ENCODE data around the gene CPSF2.
"Not testable (repeated sequence)": the region's sequence is repeated elsewhere in the genome, so short reads cannot be mapped to it uniquely, and the experiment has no call there.

CPSF2 gene

DNA sequence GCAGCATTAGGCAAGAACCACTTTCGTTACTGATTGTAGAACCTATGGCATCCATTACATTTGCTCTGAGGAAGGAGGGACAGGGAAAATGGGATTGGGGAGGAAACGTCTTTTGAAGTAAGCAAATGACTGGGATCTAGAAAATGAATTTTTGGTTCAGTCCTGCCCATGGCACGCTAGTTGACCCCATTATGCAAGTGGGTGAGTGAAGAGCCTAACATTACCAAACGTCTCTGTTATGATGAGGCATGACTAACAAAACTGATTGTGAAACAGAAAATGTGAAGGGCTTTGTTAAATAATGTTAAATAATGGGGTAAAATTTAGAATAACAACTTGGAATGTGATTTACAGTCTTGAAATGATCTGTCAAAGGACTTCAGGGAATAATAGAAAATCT, 38.9 kb downstream of the CPSF2 start:
- DNase-seq = no peak

DNA sequence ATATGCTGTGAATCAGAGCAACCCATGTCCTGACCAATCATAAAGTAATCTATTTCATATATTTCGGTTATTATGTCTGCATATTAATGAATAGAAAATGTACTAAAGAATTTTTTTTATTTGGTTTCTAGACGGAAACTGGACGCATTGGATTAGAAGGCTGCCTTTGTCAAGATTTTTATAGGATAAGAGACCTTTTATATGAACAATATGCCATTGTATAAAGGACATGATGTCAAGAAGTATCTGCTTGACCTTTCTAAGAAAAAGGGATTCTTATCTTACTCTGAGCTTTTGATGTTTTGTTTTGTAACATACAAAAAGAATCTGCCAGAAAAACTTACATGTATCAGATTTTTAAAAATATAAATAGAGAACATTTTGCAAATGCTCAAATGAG, 39.8 kb downstream of the CPSF2 start:
- no peak for DNase-seq

DNA sequence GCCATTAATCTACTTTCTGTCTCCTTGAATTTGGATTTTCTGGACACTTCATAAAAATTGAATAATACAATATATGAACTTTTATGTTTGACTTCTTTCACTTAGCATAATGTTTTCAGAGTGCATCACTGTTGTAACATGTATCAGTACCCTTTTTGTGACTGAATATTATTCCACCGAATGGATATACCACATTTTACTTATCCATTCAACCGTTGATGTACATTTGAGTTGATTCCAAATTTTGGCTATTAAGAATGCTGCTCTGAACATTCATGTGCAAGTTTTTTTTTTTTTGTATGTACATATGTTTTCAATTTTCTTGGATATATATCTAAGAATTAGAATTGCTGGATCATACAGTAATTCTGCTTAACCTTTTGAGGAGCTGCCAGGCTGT, 43.2 kb downstream of the CPSF2 start:
- DNase-seq = no peak

DNA sequence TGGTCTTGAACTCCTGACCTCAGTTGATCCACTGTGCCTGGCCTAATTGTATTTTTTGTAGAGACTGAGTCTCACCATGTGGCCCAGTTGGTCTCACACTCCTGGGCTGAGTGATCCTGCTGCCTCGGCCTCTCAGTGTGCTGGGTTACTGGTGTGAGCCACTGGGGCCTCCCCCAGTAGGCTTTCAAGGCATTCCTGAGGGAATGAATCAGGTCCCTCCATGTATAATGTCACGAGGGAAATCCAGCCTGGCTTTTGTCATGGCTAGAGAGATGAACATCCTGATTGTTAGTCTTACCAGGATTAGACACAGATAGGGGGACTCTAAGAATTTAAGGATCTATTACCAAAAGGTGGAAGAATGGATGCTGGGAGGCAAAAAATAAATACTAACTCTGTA, 51.9 kb downstream of the CPSF2 start:
- no peak for DNase-seq

DNA sequence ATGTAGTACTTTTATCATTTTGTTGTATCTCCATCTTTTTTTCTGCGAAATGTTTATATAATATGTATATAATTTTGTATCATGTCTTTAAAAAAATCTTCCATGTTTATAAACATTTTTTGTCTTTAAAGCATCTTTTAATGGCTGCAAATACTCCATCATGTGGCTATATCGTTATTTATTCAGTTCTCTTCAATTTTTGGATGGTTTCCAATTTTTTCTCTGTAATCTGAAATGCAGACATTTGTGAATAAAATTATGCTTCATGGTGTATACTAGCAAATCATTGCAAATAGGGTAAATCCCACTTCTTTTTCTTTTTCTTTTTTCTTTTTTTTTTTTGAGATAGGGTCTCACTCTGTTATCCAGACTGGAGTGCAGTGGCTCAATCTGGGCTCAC, 54.0 kb downstream of the CPSF2 start:
- no peak for DNase-seq

DNA sequence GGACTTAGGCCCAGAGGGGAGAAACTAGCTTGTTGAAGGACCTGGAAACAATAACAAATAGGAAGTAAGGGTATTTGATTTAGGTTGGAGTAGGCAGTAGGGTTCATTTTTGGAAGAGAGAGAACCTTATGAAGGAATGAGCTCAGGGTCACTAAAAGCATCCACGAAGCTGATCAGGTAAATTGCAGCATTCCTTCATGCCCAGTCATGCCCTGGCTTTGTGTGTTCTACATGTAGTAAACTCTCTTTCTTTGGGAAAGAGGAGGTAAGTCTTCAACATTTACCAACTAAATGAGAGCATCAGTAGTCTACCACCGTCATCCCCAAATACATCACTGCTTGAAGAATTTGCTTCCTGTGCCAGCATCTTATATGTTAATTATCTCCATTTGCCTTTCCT, 54.7 kb downstream of the CPSF2 start:
- DNase-seq = no peak

DNA sequence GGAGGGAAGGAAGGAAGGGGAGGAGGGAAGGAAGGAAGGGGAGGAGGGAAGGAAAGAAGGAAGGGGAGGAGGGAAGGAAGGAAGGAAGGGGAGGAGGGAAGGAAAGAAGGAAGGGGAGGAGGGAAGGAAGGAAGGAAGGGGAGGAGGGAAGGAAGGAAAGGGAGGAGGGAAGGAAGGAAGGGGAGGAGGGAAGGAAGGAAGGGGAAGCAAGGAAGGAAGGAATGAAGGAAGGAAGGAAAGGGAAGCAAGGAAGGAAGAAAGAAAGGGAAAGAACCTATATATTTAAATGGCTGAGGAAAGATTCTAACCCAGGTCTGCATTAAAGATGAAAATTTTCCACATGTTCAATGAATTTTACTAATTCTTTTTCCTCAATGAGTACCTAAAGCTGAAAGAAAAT, 57.4 kb downstream of the CPSF2 start:
- DNase-seq = not testable (repeated sequence)

DNA sequence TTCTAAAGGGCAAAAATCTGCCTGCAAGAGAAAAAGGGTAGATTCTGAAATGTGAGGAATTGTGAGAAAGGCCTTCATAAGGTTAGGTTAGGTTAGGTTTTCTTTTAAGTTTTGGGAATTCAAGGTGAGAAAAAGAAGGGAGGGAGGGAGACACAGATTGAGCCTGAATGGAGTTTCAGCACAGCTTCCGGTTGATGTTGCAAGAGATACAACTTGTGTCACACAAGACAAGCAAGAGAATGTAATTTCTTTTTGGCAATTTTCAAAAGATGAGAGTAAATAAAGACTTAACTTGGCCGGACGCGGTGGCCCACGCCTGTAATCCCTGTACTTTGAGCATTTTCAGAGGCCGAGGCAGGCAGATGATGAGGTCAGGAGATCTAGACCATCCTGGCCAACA, 63.8 kb downstream of the CPSF2 start:
- DNase-seq = no peak

DNA sequence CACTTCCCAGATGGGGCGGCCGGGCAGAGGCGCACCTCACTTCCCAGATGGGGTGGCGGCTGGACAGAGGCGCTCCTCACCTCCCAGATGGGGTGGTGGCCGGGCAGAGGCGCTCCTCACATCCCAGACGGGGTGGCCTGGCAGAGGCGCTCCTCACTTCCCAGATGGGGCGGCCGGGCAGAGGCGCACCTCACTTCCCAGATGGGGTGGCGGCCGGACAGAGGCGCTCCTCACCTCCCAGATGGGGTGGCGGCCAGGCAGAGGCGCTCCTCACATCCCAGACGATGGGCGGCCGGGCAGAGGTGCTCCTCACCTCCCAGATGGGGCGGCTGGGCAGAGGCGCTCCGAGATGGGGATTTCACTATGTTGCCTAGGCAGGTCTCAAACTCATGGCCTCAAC, 65.8 kb downstream of the CPSF2 start:
- not testable (repeated sequence) for DNase-seq

DNA sequence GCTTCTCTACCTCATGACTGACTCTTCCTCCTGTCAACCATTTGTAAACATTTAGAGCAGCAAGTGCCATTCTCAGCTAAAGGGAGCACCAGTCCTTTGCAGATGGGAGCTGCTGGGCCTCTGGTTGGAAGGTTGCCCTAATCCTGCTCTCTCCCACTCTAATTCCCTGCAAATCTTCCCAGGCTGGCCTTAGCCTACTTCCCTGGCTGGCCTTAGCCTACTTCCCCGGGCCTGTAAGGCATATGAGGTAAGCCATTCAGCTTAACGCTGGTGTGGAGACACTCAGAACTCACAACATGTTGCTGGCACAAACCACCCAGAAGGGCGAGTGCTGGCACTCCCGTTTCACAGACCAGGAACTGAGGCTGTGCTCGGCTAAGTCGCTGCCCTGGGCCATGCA, 69.0 kb downstream of the CPSF2 start:
- DNase-seq = no peak

DNA sequence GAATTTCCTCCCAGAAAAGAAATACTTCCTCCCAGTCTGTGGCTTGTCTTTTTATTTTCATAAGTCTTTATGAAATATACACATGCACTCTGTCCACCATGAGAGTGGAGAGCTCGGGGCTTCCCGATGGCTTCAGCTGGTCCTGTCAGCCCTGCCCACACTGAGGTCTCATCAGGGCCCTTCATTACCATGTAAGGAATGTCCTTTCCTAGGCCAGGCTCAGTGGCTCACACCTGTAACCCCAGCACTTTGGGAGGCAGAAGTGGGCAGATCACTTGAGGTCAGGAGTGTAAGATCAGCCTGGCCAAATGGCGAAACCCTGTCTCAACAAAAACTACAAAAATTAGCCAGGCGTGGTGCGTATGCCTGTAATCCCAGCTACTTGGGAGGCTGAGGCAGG, 77.0 kb downstream of the CPSF2 start:
- DNase-seq = no peak

DNA sequence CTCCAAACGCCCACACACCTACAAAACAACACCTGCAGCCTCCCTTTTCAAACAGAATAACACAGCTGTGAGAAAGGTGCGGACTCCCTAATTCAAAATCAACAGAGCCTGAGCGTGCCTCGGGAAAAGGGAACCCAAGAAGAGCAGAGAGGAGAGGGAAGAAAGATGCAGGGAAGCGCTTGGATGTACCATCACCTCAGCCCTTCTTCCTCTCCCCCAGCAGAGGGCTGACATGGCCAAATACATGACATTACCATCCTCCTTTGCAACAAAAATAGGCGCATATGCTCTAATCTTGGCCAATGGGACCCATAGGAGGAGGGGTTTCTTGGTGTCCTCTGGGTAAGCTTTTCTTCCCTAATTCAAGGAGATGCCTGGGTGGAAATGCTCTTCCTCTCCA, 78.0 kb downstream of the CPSF2 start:
- no peak for DNase-seq

DNA sequence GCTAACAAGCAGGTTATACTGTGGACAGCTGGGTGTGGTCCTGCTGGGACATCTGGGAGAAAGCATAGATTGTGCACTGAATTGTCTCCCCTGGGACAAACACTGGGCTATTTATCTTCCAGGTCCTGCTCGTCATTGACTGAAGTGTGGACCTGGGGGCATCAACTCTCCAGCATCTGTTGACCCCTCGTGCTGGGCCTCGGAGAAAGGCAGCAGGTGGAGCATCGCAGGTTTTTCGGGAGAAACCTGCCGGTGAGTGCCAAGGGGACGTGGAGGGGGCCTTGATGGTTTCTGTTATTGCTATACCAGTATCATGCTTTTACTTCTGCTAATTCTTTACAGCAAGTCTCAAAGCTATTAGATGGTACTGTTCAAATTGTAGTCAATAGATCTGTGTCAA, 81.3 kb downstream of the CPSF2 start:
- DNase-seq = no peak

DNA sequence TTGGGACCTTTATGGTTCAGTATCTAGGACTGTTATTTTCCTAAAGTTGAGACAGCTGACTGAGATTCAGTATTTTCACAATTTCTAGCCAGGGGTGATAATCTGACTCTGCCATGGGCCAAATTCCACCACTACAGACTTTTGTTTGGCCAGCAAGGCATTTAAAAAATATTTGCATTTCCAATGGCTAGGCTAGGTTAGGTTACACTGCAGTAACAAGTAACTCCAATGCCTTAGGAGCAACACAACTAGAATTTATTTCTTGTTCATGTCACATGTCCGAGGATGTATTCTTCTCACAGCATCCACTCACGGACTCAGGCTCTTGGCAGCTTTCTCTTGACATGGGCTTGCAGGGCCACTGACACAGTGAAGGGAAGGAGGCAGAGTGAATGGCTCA, 83.0 kb downstream of the CPSF2 start:
- DNase-seq = no peak

DNA sequence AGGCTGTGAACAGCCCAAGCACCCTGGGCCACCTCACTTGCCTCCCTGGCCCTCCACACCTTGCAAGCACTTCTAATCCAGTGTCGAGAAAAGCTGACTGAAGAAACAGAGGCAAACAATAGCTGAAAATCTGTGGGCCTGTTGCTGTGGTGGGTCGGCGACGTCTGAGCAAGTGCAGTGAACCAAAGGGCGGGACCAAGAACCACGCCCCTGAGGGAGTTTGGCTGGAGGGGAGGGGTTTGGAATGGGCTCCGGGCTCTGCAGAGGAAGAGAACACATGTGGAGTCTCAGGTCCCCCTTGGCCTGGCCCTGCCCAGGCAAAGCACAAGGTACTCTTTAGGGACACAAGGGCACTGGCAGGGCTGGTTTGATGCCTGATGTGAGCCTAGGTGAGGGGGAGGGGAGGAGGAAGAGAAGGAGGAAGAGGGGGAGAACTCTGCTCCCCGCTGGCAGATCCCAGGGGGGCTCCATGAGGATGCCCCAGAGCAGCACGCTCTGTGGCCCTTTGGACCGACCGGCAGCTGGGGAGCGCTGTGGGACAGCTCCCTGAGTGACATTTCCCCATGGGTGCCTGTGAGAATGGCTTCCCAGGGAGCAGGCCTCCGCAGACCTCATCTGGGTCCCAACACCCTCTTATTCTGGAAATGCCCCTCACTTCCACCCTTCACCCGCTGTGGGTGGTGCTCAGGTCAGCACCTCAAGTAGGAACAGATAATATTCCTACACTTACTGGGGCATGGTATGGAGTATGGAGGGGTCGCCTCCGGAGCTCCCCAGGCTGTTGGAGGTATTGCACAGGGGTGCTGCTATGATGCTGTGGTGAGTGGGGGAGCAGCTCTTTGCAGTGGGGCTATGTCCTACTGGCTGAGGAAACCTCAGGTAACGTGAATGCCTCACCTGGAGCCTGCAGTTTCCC, 85.5 kb downstream of the CPSF2 start:
- DNase-seq = no peak

DNA sequence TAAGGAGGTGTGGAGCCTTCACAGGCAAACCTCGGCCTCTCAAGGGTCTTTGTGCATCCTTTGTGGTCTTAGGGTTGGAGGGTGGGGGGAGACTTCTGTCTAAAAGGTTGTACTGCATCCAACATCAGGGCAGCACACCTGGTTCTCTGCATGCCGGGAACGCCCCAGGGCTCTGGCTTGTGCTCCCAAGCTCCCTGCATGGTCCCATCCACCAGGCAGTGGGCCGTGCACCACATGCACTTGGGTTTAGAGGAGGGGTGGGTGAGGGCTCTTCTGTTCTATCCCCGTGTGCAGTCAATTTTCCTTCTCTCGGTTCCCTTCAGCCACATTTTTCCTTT, 86.1 kb downstream of the CPSF2 start:
- DNase-seq = no peak

DNA sequence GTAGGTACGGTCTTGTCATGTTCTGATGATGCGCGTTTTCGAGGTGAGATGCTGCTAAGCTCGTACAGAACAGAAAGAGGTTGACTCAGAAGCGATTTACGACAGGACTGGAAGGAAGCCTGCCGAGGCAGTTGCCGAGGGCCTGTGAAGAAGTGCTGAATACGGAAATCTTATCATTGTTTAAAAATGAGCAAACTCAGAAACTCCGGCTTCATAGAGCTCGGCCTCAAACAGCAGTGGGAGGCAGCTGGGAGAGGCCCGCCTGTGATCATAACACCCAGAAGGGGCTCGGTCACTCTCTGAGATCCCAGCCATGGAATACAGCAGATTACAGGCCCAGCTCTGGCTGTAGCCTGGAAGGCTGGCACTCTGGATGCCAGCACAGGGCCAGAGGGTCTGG, 87.4 kb downstream of the CPSF2 start:
- DNase-seq = no peak

DNA sequence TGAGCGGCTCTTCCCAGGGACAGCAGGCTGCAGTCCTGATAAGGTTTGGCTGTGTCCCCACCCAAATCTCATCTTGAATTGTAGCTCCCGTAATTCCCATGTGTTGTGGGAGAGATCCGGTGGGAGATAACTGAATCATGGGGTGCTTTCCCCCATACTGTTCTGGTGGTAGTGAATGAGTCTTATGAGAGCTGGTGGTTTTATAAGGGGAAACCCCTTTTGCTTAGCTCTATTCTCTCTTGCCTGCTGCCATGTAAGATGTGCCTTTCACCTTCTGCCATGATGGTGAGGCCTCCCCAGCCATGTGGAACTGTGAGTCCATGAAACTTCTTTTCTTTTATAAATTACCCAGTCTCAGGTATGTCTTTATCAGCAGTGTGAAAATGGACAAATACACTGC, 91.4 kb downstream of the CPSF2 start:
- DNase-seq = not testable (repeated sequence)

DNA sequence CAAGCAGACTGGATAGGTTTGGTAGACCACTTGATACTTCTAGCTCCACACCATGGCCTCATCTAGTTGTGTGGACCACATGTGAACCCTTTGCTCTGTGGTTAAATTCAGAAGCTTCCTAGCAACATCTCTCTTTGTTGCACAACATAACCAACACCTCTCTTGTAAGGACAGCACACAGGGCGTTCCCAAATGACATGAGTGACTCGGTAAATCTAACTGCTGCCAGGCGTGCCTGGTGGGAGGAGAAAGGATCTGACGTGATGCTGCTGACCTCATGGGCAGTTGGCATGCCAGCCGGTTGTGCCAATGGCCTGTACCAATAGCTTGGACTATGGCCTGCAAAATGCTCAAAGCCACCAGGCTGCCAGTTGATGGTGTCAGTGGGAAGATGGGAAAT, 93.8 kb downstream of the CPSF2 start:
- no peak for DNase-seq

DNA sequence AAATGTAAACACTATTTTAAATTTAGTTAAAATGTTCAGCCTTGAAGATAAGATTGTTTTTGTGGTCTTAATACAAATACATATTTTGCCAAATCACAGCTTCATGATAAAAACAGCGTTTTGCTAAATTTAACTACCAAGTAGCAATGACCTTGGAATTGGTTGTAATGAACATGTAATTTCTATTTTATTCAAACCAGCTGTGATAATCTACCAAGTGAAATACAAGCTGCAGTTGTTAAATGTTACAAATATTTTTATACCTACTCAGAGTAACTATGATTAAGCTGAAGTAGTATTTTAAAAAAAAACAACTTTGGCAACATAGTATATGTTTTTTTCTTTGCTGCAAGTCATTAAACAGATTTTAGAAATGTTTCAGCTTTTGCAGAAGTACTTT, 96.2 kb downstream of the CPSF2 start:
- no peak for DNase-seq

All from left hindlimb (tissue), 1 donor.